Mesendoderm (in vitro differentiated cells): ENCODE results near the gene PMAIP1. TPM values are rescaled to one million over a fixed set of nuclear protein-coding genes. Genes with fewer than 3 reads are reported as not detected.
"Not testable (repeated sequence)": the region's sequence is repeated elsewhere in the genome, so short reads cannot be mapped to it uniquely, and the experiment has no call there.

Source experiments
- DNase-seq: peaks from one replicate; pipeline ENCODE4 v3.0.0; 2013
- H2AK5ac ChIP-seq: 2 replicates; pipeline ENCODE4 v1.6.1; 2013; ENCODE audit warnings: low read length, inconsistent platforms
- H2BK120ac ChIP-seq: 2 replicates; pipeline ENCODE4 v1.6.1; 2013; ENCODE audit warnings: low read depth, mild to moderate bottlenecking, low read length, moderate library complexity, mixed read lengths
- H2BK15ac ChIP-seq: replicated peaks from 2 replicates; pipeline ENCODE4 v1.6.1; 2013; ENCODE audit warnings: low read depth, mild to moderate bottlenecking, moderate library complexity
- H2BK5ac ChIP-seq: 2 replicates; pipeline ENCODE4 v1.6.1; 2013; ENCODE audit warnings: low read length, inconsistent platforms
- H3K18ac ChIP-seq: 2 replicates; pipeline ENCODE4 v1.6.1; 2013; ENCODE audit warnings: mild to moderate bottlenecking, low read length, mixed read lengths
- H3K23ac ChIP-seq: one replicate; pipeline ENCODE4 v1.6.1; 2013; ENCODE audit warnings: low read length
- H3K27ac ChIP-seq: 2 replicates; pipeline ENCODE4 v1.5.1; 2013; ENCODE audit warnings: low read depth, mild to moderate bottlenecking, inconsistent platforms, low read length, moderate library complexity
- H3K27me3 ChIP-seq: 2 replicates; pipeline ENCODE4 v1.6.1; 2013; ENCODE audit warnings: low read length, control low read depth, mild to moderate bottlenecking, inconsistent platforms; ENCODE audit not compliant: insufficient read depth, poor library complexity
- H3K36me3 ChIP-seq: 2 replicates; pipeline ENCODE4 v1.6.1; 2013; ENCODE audit warnings: low read length, inconsistent platforms; ENCODE audit not compliant: control insufficient read depth, insufficient read depth
- H3K4ac ChIP-seq: one replicate; pipeline ENCODE4 v1.6.1; 2013; ENCODE audit warnings: low read depth, mild to moderate bottlenecking, low read length, moderate library complexity
- H3K4me1 ChIP-seq: 2 replicates; pipeline ENCODE4 v1.6.1; 2013; ENCODE audit warnings: low read depth, low read length, inconsistent platforms; ENCODE audit not compliant: control insufficient read depth
- H3K4me2 ChIP-seq: 2 replicates; pipeline ENCODE4 v1.6.1; 2013; ENCODE audit warnings: low read length
- H3K4me3 ChIP-seq: 2 replicates; pipeline ENCODE4 v1.5.1; 2013; ENCODE audit warnings: mild to moderate bottlenecking, low read length
- H3K56ac ChIP-seq: one replicate; pipeline ENCODE4 v1.6.1; 2013; ENCODE audit warnings: low read length
- H3K79me1 ChIP-seq: 2 replicates; pipeline ENCODE4 v1.6.1; 2013; ENCODE audit warnings: low read length, inconsistent platforms
- H3K79me2 ChIP-seq: 2 replicates; pipeline ENCODE4 v1.6.1; 2013; ENCODE audit warnings: mild to moderate bottlenecking, low read length; ENCODE audit not compliant: control insufficient read depth, insufficient read depth
- H3K9ac ChIP-seq: 2 replicates; pipeline ENCODE4 v1.6.1; 2013; ENCODE audit warnings: low read length, inconsistent platforms
- H4K5ac ChIP-seq: one replicate; pipeline ENCODE4 v1.6.1; 2013; ENCODE audit warnings: low read length
- H4K8ac ChIP-seq: one replicate; pipeline ENCODE4 v1.6.1; 2013; ENCODE audit warnings: low read depth, mild to moderate bottlenecking, control low read depth, low read length, moderate library complexity
- WGBS: extraction: QIAGEN DNeasy Blood & Tissue Kit; methylation state at CpG from one replicate; pipeline ENCODE4 v1.1.7; 2013; ENCODE audit warnings: low lambda C conversion rate, missing lambda C conversion rate; ENCODE audit not compliant: insufficient coverage; ENCODE audit errors: extremely low coverage; 5-methylcytosine and 5-hydroxymethylcytosine counted together
- polyA plus RNA-seq, 2 experiments: library from polyadenylated mRNA; stranded (reverse); fragments of 200-250 nt; gene quantifications; one replicate each; pipeline ENCODE4 v1.2.3, GENCODE V29; 2013

Gene PMAIP1
- 64.9 TPM for polyA plus RNA-seq (2013, experiment 1 of 2)
- polyA plus RNA-seq (2013, experiment 2 of 2), result 64.6 TPM

GRCh38 chr18:59899298-59900221 lies at the start of gene PMAIP1:
Gene PMAIP1, plus strand, starts transcription at chr18:59899996. Its CDS starts 182 bp downstream, at chr18:59900178.
- peak within 1 kb of the TSS; percentile 76 for H2BK120ac ChIP-seq
- peak within 1 kb of the TSS; percentile 68 for H3K18ac ChIP-seq
- peak within 1 kb of the TSS; percentile 92 for H3K23ac ChIP-seq
- peak within 1 kb of the TSS; percentile 96 for H3K9ac ChIP-seq
- no peaks in the 10 kb centered on the region for H3K27me3 ChIP-seq
- no peak within 1 kb of the TSS for H2BK15ac ChIP-seq
- no peak within 1 kb of the TSS for H4K8ac ChIP-seq
- no CpG with 5 or more reads among the region's 73 CpGs for WGBS
- no peak within 1 kb of the TSS for H2AK5ac ChIP-seq
- H3K4me1 ChIP-seq, result peaks cover 7% of the 10 kb centered on the region
- peak within 1 kb of the TSS; percentile 78 for H3K4ac ChIP-seq
- H2BK5ac ChIP-seq, result peak within 1 kb of the TSS; percentile 88
- H3K36me3 ChIP-seq, result no peaks in the 10 kb centered on the region
- peaks cover 1% of the 10 kb centered on the region for H3K79me1 ChIP-seq
- peak within 1 kb of the TSS; percentile 83 for H3K4me3 ChIP-seq
- DNase-seq, result peak; percentile 97
- H3K4me2 ChIP-seq, result peak within 1 kb of the TSS; percentile 40
- peak within 1 kb of the TSS; percentile 92 for H3K56ac ChIP-seq
- H3K27ac ChIP-seq, result peak within 1 kb of the TSS; percentile 89
- peaks cover 24% of the 10 kb centered on the region for H3K79me2 ChIP-seq
- H4K5ac ChIP-seq, result peak within 1 kb of the TSS; percentile 53

- WGBS, result no CpG with 5 or more reads among the region's 8 CpGs
- Histone ChIP-seq H3K23ac (no peak overlapping the region), H4K5ac (no peak overlapping the region), H2AK5ac (no peak overlapping the region), H3K27ac (no peak overlapping the region), H3K9ac (no peak overlapping the region), H3K36me3 (no peaks in the 10 kb centered on the region), H2BK15ac (no peak overlapping the region), H2BK5ac (no peak overlapping the region), H4K8ac (no peak overlapping the region), H3K4ac (no peak overlapping the region), H3K56ac (no peak overlapping the region), H3K4me1 (no peaks in the 10 kb centered on the region), H3K79me1 (no peaks in the 10 kb centered on the region), H3K18ac (no peak overlapping the region), H3K4me2 (no peak overlapping the region), H3K4me3 (no peak overlapping the region), H2BK120ac (no peak overlapping the region), H3K27me3 (no peaks in the 10 kb centered on the region), H3K79me2 (no peaks in the 10 kb centered on the region)
- DNase-seq, result no peak
These were observed 47.9 kb upstream of the PMAIP1 start for GRCh38 chr18:59851784-59852399.

GRCh38 chr18:59852548-59852947 lies 47.2 kb upstream of the PMAIP1 start:
- no peak overlapping the region for H3K23ac ChIP-seq
- no peak overlapping the region for H3K4ac ChIP-seq
- no peaks in the 10 kb centered on the region for H3K27me3 ChIP-seq
- H2BK5ac ChIP-seq, result no peak overlapping the region
- no peak overlapping the region for H2BK15ac ChIP-seq
- H2AK5ac ChIP-seq, result no peak overlapping the region
- H3K18ac ChIP-seq, result no peak overlapping the region
- H2BK120ac ChIP-seq, result no peak overlapping the region
- WGBS, result no CpG with 5 or more reads among the region's 2 CpGs
- H3K4me1 ChIP-seq, result no peaks in the 10 kb centered on the region
- no peak overlapping the region for H3K56ac ChIP-seq
- H3K36me3 ChIP-seq, result no peaks in the 10 kb centered on the region
- H3K27ac ChIP-seq, result no peak overlapping the region
- no peak overlapping the region for H3K4me2 ChIP-seq
- no peak for DNase-seq
- no peak overlapping the region for H3K4me3 ChIP-seq
- H3K9ac ChIP-seq, result no peak overlapping the region
- H3K79me2 ChIP-seq, result no peaks in the 10 kb centered on the region
- H4K8ac ChIP-seq, result no peak overlapping the region
- H3K79me1 ChIP-seq, result no peaks in the 10 kb centered on the region
- no peak overlapping the region for H4K5ac ChIP-seq

- no peak overlapping the region for H2BK5ac ChIP-seq
- H3K27ac ChIP-seq, result no peak overlapping the region
- no peak overlapping the region for H4K8ac ChIP-seq
- no peaks in the 10 kb centered on the region for H3K36me3 ChIP-seq
- H3K18ac ChIP-seq, result no peak overlapping the region
- H3K4ac ChIP-seq, result no peak overlapping the region
- no peak overlapping the region for H3K23ac ChIP-seq
- no peaks in the 10 kb centered on the region for H3K4me1 ChIP-seq
- H3K27me3 ChIP-seq, result no peaks in the 10 kb centered on the region
- H2BK15ac ChIP-seq, result no peak overlapping the region
- H2AK5ac ChIP-seq, result no peak overlapping the region
- DNase-seq, result no peak
- no peak overlapping the region for H3K4me2 ChIP-seq
- no CpG with 5 or more reads among the region's 3 CpGs for WGBS
- H4K5ac ChIP-seq, result no peak overlapping the region
- H3K9ac ChIP-seq, result no peak overlapping the region
- H2BK120ac ChIP-seq, result no peak overlapping the region
- H3K56ac ChIP-seq, result no peak overlapping the region
- no peaks in the 10 kb centered on the region for H3K79me1 ChIP-seq
- H3K4me3 ChIP-seq, result no peak overlapping the region
- no peaks in the 10 kb centered on the region for H3K79me2 ChIP-seq
These were observed 46.4 kb upstream of the PMAIP1 start for GRCh38 chr18:59853380-59853779.

- not testable (repeated sequence) for H3K56ac ChIP-seq, H3K79me2 ChIP-seq, H3K4ac ChIP-seq, H3K9ac ChIP-seq, H2BK120ac ChIP-seq, H4K8ac ChIP-seq, H3K36me3 ChIP-seq, H2AK5ac ChIP-seq, H2BK15ac ChIP-seq, H3K4me1 ChIP-seq, H2BK5ac ChIP-seq, H3K4me3 ChIP-seq, H3K18ac ChIP-seq, H3K27me3 ChIP-seq, DNase-seq, H3K4me2 ChIP-seq, H3K23ac ChIP-seq, H3K79me1 ChIP-seq, H3K27ac ChIP-seq, H4K5ac ChIP-seq
- WGBS, result no CpG with 5 or more reads among the region's 4 CpGs
These were observed 45.8 kb upstream of the PMAIP1 start for GRCh38 chr18:59853988-59854387.
